SK-N-SH (cell line): ENCODE results near the gene PLXNA4. TPM values are rescaled to one million over a fixed set of nuclear protein-coding genes. Genes with fewer than 3 reads are reported as not detected.

Source experiments
- CTCF ChIA-PET: fragments of 300-600, 350-600 bp; formaldehyde crosslinking; extraction: SDS; loops from one replicate; lab custom pipeline; 2021; lab: Yijun Ruan, JAX
- POLR2A ChIA-PET: fragments of 350-600 bp; sonication (Branson Sonifier 250); formaldehyde crosslinking; extraction: SDS; loops from one replicate; lab custom pipeline; 2020; ENCODE audit warnings: antibody characterized with exemption, inconsistent platforms; lab: Yijun Ruan, JAX
- DNase-seq: peaks from one replicate; pipeline ENCODE4 v3.0.0; 2012
- H2AFZ ChIP-seq: fragments of 200-600 bp; sonication (generic); 2 replicates; pipeline ENCODE4 v1.8.1; 2016; ENCODE audit warnings: antibody characterized with exemption, mild to moderate bottlenecking, low read depth
- H3F3A ChIP-seq: fragments of 200-600 bp; sonication (generic); replicated peaks from 2 replicates; pipeline ENCODE3; 2016; ENCODE audit warnings: antibody characterized with exemption, mild to moderate bottlenecking; ENCODE audit not compliant: insufficient read depth
- H3K27ac ChIP-seq, 2 experiments: fragments of 200-500 bp in 1 of 2; fragments of 200-600 bp in 1 of 2; sonication (Bioruptor generic) in 1 of 2; sonication (generic), shearing (Covaris generic) in 1 of 2; 2 replicates each; pipeline versions ENCODE4 v1.5.1 to v1.6.1; 2014 to 2016; ENCODE audit warnings: low read depth in 2 of 2, inconsistent platforms in 1 of 2, low read length in 1 of 2, mild to moderate bottlenecking in 1 of 2, mixed read lengths in 1 of 2
- H3K27me3 ChIP-seq: fragments of 200-600 bp; sonication (generic), shearing (Covaris generic); 2 replicates; pipeline ENCODE4 v1.6.1; 2016; ENCODE audit warnings: mixed run types; ENCODE audit not compliant: insufficient read depth
- H3K36me3 ChIP-seq, 2 experiments: fragments of 200-500 bp in 1 of 2; fragments of 200-600 bp in 1 of 2; sonication (Bioruptor generic) in 1 of 2; sonication (generic) in 1 of 2; replicated peaks in 1 of 2; 2 replicates each; pipeline versions ENCODE3 to v1.5.1; 2014 to 2016; ENCODE audit warnings: low read length in 1 of 2, mild to moderate bottlenecking in 1 of 2; ENCODE audit not compliant: insufficient read depth in 2 of 2, control insufficient read depth in 1 of 2
- H3K4me1 ChIP-seq, 2 experiments: fragments of 200-500 bp in 1 of 2; fragments of 200-600 bp in 1 of 2; sonication (Bioruptor generic) in 1 of 2; sonication (generic), shearing (Covaris generic) in 1 of 2; 2 replicates each; pipeline versions ENCODE4 v1.5.1 to v1.6.1; 2014 to 2016; ENCODE audit warnings: low read depth in 1 of 2, low read length in 1 of 2, mixed run types in 1 of 2; ENCODE audit not compliant: insufficient read depth in 2 of 2, control insufficient read depth in 1 of 2
- H3K4me2 ChIP-seq: fragments of 200-600 bp; sonication (generic), shearing (Covaris generic); 2 replicates; pipeline ENCODE4 v1.6.1; 2017; ENCODE audit warnings: mixed run types
- H3K4me3 ChIP-seq, 2 experiments: fragments of 200-500 bp in 1 of 2; fragments of 200-600 bp in 1 of 2; sonication (Bioruptor generic) in 1 of 2; sonication (generic), shearing (Covaris generic) in 1 of 2; 2 replicates each; pipeline versions ENCODE4 v1.5.1 to v1.8.1; 2014 to 2016; ENCODE audit warnings: low read depth in 2 of 2, inconsistent platforms in 1 of 2, low read length in 1 of 2, mild to moderate bottlenecking in 1 of 2, mixed read lengths in 1 of 2, moderate library complexity in 1 of 2
- H3K79me2 ChIP-seq: fragments of 200-600 bp; sonication (generic); 2 replicates; pipeline ENCODE4 v1.8.1; 2017; ENCODE audit warnings: mild to moderate bottlenecking; ENCODE audit not compliant: insufficient read depth
- H3K9ac ChIP-seq: fragments of 200-600 bp; sonication (generic); 2 replicates; pipeline ENCODE4 v1.6.1; 2017; ENCODE audit warnings: mixed run types
- H3K9me2 ChIP-seq: fragments of 200-600 bp; sonication (generic); 2 replicates; pipeline ENCODE4 v1.6.1; 2017; ENCODE audit warnings: mixed run types
- H3K9me3 ChIP-seq: fragments of 200-600 bp; sonication (generic); 2 replicates; pipeline ENCODE4 v1.6.1; 2017; ENCODE audit warnings: mixed run types, mild to moderate bottlenecking, moderate library complexity
- H4K20me1 ChIP-seq: fragments of 200-600 bp; sonication (generic); 2 replicates; pipeline ENCODE4 v1.6.1; 2017; ENCODE audit warnings: mild to moderate bottlenecking, mixed run types; ENCODE audit not compliant: insufficient read depth
- EP300 ChIP-seq, 2 experiments: IDR thresholded peaks; 2 replicates each; pipeline versions ENCODE4 v1.4.0 to v1.6.1; 2012; ENCODE audit warnings: borderline replicate concordance in 1 of 2, low read depth in 1 of 2, low read length in 1 of 2
- GABPA ChIP-seq: IDR thresholded peaks from 2 replicates; pipeline ENCODE4 v1.4.0; 2012; ENCODE audit warnings: low read depth, mild to moderate bottlenecking
- GATA2 ChIP-seq: sonication (generic); formaldehyde crosslinking; IDR thresholded peaks from 2 replicates; pipeline ENCODE4 v1.5.0; 2020; ENCODE audit warnings: mild to moderate bottlenecking, missing genetic modification reagents
- NRF1 ChIP-seq: IDR thresholded peaks from 2 replicates; pipeline ENCODE4 v1.6.1; 2012; ENCODE audit warnings: low read depth, mild to moderate bottlenecking, low read length
- RCOR1 ChIP-seq: fragments of 150-350 bp; IDR thresholded peaks from 2 replicates; pipeline ENCODE4 v1.6.1; 2017; ENCODE audit warnings: antibody characterized with exemption, low read length
- REST ChIP-seq: IDR thresholded peaks from 2 replicates; pipeline ENCODE4 v1.6.1; 2012; ENCODE audit warnings: mild to moderate bottlenecking, low read depth, low read length, moderate library complexity
- RFX5 ChIP-seq: IDR thresholded peaks from 2 replicates; pipeline ENCODE4 v1.6.1; 2012; ENCODE audit warnings: mild to moderate bottlenecking, improper control_type of control experiment, low read length
- RXRA ChIP-seq: IDR thresholded peaks from 2 replicates; pipeline ENCODE4 v1.4.0; 2012; ENCODE audit warnings: low read depth, mild to moderate bottlenecking, borderline replicate concordance
- SIN3A ChIP-seq: IDR thresholded peaks from 2 replicates; pipeline ENCODE4 v1.6.1; 2012; ENCODE audit warnings: low read depth, mild to moderate bottlenecking, low read length, moderate library complexity, borderline replicate concordance
- SMC3 ChIP-seq: IDR thresholded peaks from 2 replicates; pipeline ENCODE4 v1.6.1; 2012; ENCODE audit warnings: low read depth, low read length, improper control_type of control experiment
- TAF1 ChIP-seq: IDR thresholded peaks from 2 replicates; pipeline ENCODE4 v1.6.1; 2012; ENCODE audit warnings: low read depth, mild to moderate bottlenecking, low read length, moderate library complexity, borderline replicate concordance
- TCF12 ChIP-seq: IDR thresholded peaks from 2 replicates; pipeline ENCODE4 v1.4.0; 2012
- TEAD4 ChIP-seq: IDR thresholded peaks from 2 replicates; pipeline ENCODE4 v1.4.0; 2012; ENCODE audit warnings: mild to moderate bottlenecking, borderline replicate concordance; ENCODE audit not compliant: insufficient read depth
- USF1 ChIP-seq: IDR thresholded peaks from 2 replicates; pipeline ENCODE4 v1.4.0; 2012; ENCODE audit warnings: low read depth, borderline replicate concordance
- ZBTB33 ChIP-seq: IDR thresholded peaks from 2 replicates; pipeline ENCODE4 v1.4.0; 2012; ENCODE audit warnings: low read depth, borderline replicate concordance
- WGBS: methylation state at CpG from one replicate; pipeline ENCODE4 v1.1.6; 2017; ENCODE audit warnings: low lambda C conversion rate; 5-methylcytosine and 5-hydroxymethylcytosine counted together
- polyA plus RNA-seq, 3 experiments: library from polyadenylated mRNA; depleted of rRNA; stranded (reverse); fragments of >200 nt; gene quantifications; 2 replicates each; pipeline ENCODE4 v1.2.3, GENCODE V29; 2012

PLXNA4 gene
- polyA plus RNA-seq, 1 of the 3 experiments (the other 2 are of a cell fraction) = 2.4 TPM

GRCh38 chr7:132572526-132572925 is 3.7 kb downstream of the PLXNA4 start:
- Histone ChIP-seq H4K20me1 (peaks cover 10% of the 10 kb centered on the region; the same call in 1 of the 2 replicates), H3K9ac (no peak overlapping the region), H3K4me1 (peaks cover 0 to 37% of the 10 kb centered on the region in 2 experiments; a peak in 2 of 4 replicates), H3K36me3 (no peaks in the 10 kb centered on the region), H3K27me3 (peaks cover 6% of the 10 kb centered on the region; the same call in 1 of the 2 replicates), H3K9me2 (no peaks in the 10 kb centered on the region), H3F3A (no peaks in the 10 kb centered on the region), H3K9me3 (no peaks in the 10 kb centered on the region), H3K79me2 (peaks cover 6% of the 10 kb centered on the region; the same call in 1 of the 2 replicates), H2AFZ (no peak overlapping the region), H3K4me3 (no peak overlapping the region), H3K4me2 (no peak overlapping the region), H3K27ac (no peak overlapping the region)
- ChIA-PET CTCF (interaction anchor here (1.0 to 15.3 kb wide), 9 partner anchors 10 to 713 kb away, joined by 3 to 440 read pairs (median 6); no protein-coding TSS in a partner anchor), POLR2A (no interaction called here)
- WGBS = 76% methylated on average over 3 of the region's 3 CpGs
- DNase-seq = no peak
- TF ChIP-seq NRF1 = no peak
- no peak for TF ChIP-seq REST

- Histone ChIP-seq H3K79me2 (peaks cover 6% of the 10 kb centered on the region; the same call in 1 of the 2 replicates), H2AFZ (no peak overlapping the region), H3K4me2 (no peak overlapping the region), H3K9ac (no peak overlapping the region), H3F3A (no peaks in the 10 kb centered on the region), H3K4me3 (no peak overlapping the region), H3K27ac (no peak overlapping the region), H3K9me3 (no peaks in the 10 kb centered on the region), H4K20me1 (peaks cover 10% of the 10 kb centered on the region; the same call in 1 of the 2 replicates), H3K9me2 (no peaks in the 10 kb centered on the region), H3K27me3 (peaks cover 4% of the 10 kb centered on the region; the same call in 1 of the 2 replicates), H3K4me1 (peaks cover 0 to 36% of the 10 kb centered on the region in 2 experiments; a peak in 2 of 4 replicates), H3K36me3 (no peaks in the 10 kb centered on the region)
- WGBS = 55% methylated on average over 2 of the region's 2 CpGs
- ChIA-PET POLR2A (no interaction called here), CTCF (interaction anchor here (1.5 to 6.2 kb wide), 5 partner anchors 10 to 713 kb away, joined by 6 to 36 read pairs (median 21); no protein-coding TSS in a partner anchor)
- DNase-seq = no peak
- TF ChIP-seq SIN3A (no peak), RXRA (no peak), RCOR1 (no peak), USF1 (no peak), RFX5 (no peak), GATA2 (no peak), GABPA (no peak), ZBTB33 (no peak), SMC3 (no peak), TAF1 (no peak), REST (no peak), TCF12 (no peak), TEAD4 (no peak), EP300 (IDR thresholded peaks at IDR 0.05; ENCODE audit: borderline replicate concordance in 1 of 2, low read depth in 1 of 2, low read length in 1 of 2) (no peak)
Measured at GRCh38 chr7:132571970-132572369, 4.3 kb downstream of the PLXNA4 start.
